GM21381 (cell line): Measurements from ENCODE around the gene DAGLB.
"Not testable (repeated sequence)": the region's sequence is repeated elsewhere in the genome, so short reads cannot be mapped to it uniquely, and the experiment has no call there.

Experiments used
- ATAC-seq: cut with Tn5 transposase; IDR thresholded peaks from one replicate; pipeline ENCODE4 v1.9.1; 2021; ENCODE audit warnings: mild to moderate bottlenecking, moderate library complexity; ENCODE audit not compliant: unreplicated experiment

The DAGLB gene

DNA sequence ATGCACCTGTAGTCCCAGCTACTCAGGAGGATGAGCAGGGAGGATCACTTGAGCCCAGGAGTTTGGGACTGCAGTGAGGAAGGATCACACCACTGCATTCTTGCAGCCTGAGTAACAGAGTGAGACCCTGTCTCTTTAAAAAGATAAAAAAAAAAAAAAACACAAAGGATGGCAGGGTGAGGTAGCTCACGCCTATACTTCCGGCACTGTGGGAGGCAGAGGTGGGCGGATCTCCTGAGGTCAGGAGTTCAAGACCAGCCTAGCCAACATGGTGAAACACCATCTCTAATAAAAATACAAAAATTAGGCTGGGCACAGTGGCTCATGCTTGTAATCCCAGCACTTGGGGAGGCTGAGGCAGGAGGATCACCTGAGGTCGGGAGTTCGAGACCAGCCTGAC, 15.9 kb upstream of the DAGLB start:
- ATAC-seq, result not testable (repeated sequence)

DNA sequence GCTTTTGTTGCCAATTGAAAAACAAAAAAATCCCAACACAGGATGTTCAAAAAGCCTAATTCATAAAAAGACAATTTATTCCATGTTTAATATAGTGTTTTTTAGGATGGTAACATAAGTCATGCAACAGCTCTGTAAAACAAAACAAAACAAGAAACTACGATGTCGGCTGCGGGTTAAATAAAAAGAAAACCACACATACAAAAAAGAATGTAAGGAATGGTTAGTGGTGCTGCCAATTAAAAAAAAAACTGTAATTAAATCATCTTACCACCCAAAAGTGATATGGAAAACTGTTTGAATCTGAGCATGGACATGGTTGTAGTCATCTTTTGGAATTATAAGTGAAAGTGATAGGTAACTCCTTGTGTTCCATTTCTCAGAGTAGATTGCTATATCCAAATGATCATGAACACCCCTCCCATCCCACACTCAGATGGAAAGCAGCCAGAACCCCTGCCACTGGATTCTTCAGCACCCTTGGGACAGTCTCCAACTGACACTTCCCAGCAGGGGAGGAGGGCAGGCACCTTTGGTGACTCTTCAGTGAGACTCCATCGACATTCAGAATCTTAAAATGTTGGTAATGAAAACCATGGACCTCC, 14.3 kb upstream of the DAGLB start:
- no peak for ATAC-seq

DNA sequence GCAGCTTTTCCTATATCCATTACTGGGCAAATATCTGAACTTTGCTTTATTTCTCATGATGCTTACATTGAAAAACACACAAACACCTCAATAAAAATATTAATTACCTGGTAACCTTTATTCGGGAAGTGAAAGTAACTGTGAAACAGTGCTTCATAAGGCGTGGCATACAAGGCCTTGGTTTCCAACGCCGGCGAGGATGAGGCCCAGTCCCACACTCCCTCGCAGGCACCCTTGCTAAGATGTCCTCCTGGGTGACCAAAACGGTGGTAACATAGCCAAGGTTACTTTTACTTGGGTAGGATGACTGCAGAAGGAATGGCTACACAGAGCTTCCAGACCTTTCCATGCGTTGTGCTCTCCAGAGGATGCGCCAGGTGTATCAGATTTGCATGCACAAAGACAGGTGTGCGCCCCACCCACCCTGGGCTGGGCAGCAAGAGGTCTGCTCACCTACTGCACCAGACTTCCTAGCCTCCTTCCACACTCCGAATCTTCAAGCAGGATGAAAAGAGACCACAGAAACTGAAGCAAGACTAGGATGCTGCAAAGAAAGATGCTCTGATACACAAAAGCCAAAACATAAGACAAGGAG, 13.3 kb upstream of the DAGLB start:
- ATAC-seq, result no peak

DNA sequence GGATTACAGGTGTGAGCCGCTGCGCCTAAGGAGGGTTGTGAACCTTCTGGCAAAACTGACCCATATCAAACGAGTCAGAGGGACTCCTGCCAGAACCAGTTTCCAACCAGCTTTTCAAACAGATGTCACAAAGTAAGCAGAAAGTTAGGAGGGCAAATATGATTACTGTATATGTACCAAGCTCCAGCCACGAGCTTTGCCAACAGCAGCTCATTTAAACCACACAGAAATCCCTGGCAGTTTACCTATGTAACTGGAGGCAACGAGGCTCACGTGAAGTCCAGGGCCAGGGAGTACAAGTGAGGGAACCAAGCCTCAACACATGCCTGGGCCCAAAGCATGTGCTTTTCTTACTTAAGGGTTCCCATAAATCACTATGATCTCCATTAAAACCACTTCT, 12.5 kb upstream of the DAGLB start:
- ATAC-seq, result no peak

DNA sequence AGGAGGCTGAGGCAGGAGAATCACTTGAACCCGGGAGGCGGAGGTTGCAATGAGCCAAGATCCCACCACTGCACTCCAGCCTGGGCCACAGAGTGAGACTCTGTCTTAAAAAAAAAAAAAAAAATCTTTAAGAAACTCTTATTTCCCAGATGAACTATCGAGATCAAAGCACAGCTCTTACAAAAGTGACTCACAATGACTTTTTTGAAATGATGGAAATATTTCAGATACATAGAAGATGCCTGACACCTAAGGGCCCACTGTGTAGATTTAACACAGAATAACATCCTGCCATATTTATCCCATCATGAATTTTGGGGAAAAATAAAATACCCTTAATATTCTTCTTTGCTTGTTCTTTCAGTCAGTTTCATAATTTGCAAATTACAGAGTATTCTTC, 10.9 kb upstream of the DAGLB start:
- not testable (repeated sequence) for ATAC-seq

DNA sequence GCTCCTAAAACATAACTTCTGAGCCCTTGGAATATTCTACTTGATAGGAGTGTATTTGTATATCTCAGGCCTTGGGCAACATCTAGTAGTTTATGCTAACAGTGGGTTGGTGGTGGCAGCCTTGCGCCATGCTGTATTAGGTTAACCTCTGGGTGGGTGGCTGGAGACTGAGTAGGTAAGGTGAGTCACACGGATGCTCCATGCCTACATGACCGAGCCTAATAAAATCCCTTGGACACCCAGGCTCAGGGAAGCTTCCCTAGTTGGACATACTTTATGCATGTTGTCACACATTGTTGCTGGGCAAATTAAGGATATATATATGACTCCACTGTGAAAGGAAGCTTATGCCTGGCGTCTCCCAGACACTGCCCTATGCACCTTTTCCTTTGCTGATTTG, 6.0 kb upstream of the DAGLB start:
- ATAC-seq, result no peak

DNA sequence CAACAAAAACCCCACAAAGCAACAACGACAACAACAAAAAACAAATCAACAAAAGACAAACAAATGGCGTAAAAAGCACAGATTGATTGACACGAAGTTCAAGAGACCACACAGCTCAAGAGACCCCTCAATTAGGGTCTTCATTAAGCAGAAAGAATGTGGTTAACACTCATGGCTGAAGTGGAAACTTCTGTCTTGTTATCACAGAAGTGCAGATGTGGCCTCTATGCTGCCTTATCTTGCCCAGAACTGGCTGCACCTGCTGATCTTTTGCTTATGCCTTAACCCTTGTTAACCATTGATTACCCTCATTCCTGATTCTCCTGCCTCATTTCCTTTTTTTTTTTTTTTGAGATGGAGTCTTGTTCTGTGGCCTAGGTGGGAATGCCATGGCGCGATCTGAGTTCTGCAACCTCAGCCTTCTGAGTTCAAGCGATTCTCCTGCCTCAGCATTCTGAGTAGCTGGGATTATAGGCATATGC, 3.5 kb upstream of the DAGLB start:
- ATAC-seq, result no peak

DNA sequence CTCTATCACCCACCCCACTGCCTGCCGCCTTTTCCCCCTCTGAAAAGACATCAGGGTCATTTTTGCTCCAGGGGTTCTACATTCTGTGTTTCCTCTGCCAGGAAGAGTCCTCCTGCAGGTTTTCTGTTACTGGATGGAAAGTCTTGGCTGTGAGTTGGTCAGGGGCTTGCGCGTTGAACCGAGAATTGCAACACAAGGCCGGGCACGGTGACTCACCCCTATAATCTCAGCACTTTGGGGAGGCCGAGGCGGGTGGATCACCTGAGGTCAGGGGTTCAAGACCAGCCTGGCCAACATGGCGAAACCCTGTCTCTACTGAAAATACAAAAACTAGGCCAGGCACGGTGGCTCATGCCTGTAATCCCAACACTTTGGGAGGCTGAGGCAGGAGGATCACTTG, 2.8 kb upstream of the DAGLB start:
- not testable (repeated sequence) for ATAC-seq

DNA sequence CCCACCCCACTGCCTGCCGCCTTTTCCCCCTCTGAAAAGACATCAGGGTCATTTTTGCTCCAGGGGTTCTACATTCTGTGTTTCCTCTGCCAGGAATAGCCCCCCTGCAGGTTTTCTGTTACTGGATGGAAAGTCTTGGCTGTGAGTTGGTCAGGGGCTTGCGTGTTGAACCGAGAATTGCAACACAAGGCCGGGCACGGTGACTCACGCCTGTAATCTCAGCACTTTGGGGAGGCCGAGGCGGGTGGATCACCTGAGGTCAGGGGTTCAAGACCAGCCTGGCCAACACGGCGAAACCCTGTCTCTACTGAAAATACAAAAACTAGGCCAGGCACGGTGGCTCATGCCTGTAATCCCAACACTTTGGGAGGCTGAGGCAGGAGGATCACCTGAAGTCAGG, 2.1 kb upstream of the DAGLB start:
- ATAC-seq, result not testable (repeated sequence)

DNA sequence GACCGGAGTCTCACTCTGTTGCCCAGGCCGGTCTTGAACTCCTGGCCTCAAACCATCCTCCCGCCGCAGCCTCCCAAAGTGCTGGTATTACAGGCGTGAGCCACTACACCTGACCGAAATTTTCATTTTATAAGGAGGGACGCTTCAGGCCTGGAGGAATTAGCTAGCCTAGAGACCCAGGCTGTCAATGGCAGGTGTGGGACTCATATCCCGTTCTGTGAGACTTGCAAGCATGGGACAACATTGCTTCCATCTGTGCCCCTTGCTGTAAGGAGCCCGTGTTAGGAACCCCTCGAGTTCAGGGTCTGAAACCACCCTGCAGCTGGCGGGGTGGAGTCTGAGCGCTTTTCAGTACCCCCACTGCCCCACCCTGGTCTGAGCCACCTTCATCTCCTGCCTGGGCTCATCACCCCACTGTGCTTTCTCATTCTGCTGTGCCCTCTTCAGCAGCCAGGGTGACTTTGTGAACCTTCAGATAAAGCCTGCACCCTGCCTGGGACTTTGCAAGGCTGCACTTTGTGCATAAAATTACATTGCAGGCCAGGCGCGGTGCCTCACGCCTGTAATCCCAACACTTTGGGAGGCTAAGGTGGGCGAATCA, 1.3 kb upstream of the DAGLB start:
- no peak for ATAC-seq

DNA sequence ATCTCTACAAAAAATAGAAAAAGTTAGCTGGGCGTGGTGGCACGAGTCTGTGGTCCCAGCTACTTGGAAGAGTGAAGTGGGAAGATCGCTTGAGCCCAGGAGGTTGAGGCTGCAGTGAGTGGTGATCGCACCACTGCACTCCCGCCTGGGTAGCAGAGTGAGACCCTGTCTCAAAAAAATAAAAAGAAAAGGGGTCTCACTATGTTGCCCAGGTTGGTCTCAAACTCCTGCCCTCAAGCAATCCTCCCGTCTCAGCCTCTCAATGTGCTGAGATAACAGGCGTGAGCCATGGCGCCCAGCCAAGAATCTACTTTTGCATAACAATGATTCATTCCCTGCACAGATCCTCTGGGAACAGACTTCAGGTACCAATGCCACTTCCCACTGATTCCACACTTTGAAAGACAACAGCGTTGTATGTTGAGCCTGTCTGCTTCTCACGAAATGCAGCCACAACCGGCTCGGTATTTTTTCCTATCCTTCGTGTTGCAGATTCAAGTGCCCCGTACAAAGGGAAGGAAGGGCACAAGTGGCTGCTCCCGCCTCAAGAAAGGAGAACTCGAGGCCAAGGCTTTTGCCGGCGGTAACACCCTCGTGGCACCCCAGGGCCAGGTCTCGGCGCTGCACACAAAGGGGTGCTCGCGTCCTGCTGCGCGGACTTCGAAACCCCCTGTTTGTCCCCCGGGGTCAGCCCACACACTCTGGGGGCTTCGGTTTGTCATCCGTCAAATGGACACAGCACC, 745 bp downstream of the DAGLB start:
- peak; percentile 36 for ATAC-seq

DNA sequence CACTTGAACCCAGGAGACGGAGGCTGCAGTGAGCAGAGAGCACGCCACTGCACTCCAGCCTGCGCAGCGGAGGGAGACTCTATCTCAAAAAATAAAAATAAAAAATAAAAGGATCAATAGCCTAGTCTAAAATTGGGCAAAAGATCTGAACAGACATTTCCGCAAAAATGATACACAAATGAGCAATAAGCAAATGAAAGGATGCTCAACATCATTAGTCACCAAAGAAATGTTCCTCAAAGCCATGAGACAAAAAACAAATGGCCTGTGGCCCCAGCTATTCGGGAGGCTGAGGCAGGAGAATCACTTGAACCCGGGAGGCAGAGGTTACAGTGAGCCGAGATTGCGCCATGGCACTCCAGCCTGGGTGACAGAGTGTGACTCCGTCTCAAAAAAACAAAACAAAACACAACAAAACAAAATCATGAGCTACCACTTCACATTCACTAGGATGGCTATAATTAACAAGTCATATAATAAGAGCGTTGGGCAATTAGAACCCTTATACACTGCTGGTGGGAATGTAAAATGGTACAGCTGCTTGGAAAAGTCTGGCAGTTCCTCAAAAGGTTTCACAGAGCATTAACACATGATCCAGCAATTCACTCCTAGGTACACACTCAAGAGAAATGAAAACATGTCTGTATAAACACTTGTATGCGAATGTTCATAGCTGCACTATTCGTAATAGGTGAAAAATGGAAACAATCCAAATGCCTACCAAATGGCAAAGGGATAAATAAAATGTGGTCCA, 3.1 kb downstream of the DAGLB start:
- ATAC-seq, result no peak

DNA sequence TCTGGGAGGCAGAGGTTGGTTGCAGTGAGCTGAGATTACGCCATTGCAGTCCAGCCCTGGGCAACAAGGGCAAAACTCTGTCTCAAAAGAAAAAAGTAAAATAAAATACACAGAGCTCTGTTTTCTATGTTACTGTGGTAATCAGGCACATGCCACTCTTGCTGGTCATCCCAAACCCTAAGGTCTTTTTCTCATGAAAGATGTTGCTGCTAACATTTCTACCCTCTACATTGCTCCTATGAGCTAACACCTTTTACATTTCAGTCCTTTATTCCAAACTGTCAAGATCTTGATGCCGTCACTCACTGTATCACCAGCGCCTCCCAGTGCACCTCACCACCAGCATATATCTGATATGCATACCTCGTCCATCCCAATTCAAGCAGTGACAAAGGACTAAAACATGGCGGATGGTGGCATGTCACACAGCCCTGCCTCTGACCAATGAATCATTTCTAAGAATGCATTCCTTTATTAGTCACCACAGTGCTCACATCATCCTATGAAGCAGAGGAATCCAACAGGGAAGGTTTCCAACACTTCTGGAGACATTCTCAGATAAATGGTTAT, 4.3 kb downstream of the DAGLB start:
- ATAC-seq, result no peak

DNA sequence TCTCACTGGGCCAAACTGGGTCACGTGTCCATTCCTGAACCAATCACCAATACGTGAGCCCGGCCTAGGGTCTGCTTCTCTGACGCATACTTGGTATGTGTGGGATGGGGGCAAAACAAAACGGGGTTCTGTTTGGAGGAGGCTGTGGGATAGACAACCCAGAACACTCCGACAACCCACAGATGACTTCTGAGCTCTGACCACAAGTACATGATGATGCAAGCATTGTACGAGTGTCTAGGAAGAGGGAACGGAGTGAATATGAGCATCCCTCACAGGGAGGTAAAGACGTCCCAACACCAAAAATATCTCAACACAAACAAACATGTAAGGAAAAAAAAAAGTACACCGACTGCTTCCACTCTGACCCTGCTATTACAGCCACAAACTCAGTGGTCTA, 5.6 kb downstream of the DAGLB start:
- no peak for ATAC-seq

DNA sequence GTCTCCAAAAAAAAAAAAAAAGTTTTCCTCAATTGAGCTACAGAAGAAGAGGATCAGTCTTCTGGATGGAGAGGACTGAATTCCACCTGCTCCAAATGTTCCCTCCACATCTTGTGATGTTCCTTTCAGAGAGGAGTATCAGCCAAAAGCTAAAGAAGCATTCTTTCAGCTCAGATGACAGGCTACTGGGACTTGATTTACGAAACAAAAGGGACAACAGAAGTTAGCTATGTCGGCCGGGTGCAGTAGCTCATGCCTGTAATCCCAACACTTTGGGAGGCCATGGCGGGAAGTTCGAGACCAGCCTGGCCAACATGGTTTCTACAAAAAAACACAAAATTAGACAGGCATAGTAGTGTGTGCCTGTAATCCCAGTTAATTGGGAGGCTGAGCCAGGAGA, 7.4 kb downstream of the DAGLB start:
- no peak for ATAC-seq

DNA sequence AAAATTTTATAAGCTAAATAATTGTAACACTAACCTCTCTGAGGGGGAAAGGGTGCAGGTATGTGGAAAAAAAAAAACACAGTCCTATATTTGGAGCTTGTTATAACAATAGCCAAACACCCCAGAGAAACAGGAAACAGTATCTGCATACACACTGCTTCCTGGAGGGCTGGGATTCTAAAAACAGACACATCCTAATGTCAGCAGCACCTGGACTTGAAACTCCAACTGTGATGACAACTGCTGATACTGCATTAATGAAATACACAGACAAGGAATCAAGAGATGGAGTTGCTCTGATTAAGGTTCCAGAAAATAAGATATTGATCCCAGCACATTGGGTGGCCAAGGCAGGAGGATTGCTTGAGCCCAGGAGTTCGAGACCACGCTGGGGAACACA, 9.3 kb downstream of the DAGLB start:
- ATAC-seq, result no peak

DNA sequence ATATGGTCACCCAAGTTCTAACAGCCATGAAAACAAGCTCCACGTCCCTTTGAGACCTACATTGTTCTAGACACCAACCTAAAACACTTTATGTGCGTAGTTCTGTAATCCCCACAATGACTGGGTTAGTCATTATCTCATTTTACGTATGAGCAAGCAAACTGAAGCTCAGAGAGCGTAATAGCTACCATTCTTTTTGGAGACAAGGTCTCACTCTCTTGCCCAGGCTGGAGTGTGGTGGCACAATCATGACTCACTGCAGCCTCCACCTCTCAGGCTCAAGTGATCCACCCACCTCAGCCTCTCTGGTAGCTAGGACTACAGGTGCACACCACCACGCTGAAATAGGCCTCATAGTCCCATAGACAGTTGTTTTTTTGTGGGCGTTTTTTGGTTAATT, 10.5 kb downstream of the DAGLB start:
- no peak for ATAC-seq

DNA sequence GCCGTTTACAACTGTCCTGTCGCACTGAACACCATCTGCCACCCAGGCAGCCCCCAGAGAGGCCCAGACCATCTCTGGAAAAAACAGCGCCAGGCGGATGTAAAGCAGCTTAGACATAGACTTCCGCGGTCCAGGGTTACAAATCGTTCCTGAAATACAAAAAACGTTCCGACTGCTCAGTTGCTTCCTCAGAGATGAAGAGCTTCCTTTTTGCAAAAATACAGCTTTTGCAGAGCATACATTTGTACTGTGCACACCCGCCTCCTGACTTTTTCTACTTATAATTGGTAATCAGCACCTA, 11.4 kb downstream of the DAGLB start:
- peak; percentile 52 for ATAC-seq

DNA sequence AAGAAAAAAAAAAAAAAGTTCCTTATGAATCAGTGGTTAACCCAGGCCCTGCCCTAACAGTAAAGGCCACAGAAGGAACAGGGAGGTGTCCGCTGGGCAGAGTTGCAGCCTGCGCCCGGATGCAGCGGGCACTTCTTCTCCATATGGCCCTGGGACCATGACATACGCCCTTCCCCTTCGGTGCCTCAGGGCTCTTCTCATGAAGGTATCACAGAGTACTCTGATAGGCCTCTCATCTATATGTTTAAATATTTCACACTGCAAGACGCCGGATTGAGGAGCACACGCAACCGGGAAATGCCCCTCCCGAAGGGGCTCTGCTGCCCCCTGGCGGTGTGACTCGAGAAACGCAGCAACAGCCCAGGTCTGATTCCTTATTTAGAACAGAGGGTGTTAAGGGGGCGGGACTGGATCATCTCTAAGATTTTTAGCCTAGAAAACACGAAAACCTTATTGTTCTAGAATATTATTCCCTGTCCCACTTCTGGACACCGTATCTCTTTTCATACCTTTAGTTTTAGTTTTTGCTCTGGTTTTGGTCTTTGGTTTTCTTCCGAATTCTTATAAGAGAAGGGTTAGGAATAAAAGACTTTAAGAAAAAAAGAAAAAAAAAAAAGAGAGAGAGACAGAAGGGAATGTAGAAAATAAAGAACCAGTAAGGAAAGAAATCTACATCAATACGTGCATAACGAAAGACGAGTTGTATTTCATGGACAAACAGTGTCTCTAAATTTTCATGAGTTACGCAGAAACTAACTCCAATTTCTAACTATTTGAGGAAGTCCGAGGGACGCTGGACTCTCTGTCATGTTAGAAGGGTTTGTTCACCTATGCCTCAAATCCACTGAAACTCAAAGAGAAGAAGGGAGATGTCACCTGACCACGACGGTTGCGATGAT, 12.0 kb downstream of the DAGLB start:
- ATAC-seq, result peak; percentile 71
